Neural progenitor cell (in vitro differentiated cells): Measurements from ENCODE around the gene UBAP2. TPM values are rescaled to one million over a fixed set of nuclear protein-coding genes. Genes with fewer than 3 reads are reported as not detected.

ENCODE experiments used
- DNase-seq: peaks from one replicate; pipeline ENCODE4 v3.0.0-alpha.2; 2016; ENCODE audit warnings: low spot score
- H2AFZ ChIP-seq: fragments of 200-600 bp; sonication (generic); replicated peaks from 2 replicates; pipeline ENCODE4 v1.6.1; 2016; ENCODE audit warnings: antibody characterized with exemption
- H3F3A ChIP-seq: fragments of 200-600 bp; sonication (generic); 2 replicates; pipeline ENCODE4 v1.6.1; 2016; ENCODE audit warnings: antibody characterized with exemption, low read depth
- H3K27ac ChIP-seq: fragments of 200-600 bp; sonication (generic); 2 replicates; pipeline ENCODE4 v1.5.1; 2016; ENCODE audit warnings: mild to moderate bottlenecking
- H3K27me3 ChIP-seq: fragments of 200-600 bp; sonication (generic); 2 replicates; pipeline ENCODE4 v1.6.1; 2016; ENCODE audit warnings: mild to moderate bottlenecking, moderate library complexity
- H3K36me3 ChIP-seq: fragments of 200-600 bp; sonication (generic); 2 replicates; pipeline ENCODE4 v1.5.1; 2016
- H3K4me1 ChIP-seq: fragments of 200-600 bp; sonication (generic); 2 replicates; pipeline ENCODE4 v1.6.1; 2016; ENCODE audit warnings: mixed run types
- H3K4me2 ChIP-seq: fragments of 200-600 bp; sonication (generic); 2 replicates; pipeline ENCODE4 v1.6.1; 2016
- H3K4me3 ChIP-seq: fragments of 200-600 bp; sonication (generic); 2 replicates; pipeline ENCODE4 v1.5.1; 2016
- H3K79me2 ChIP-seq: fragments of 200-600 bp; sonication (generic); 2 replicates; pipeline ENCODE4 v1.6.1; 2016; ENCODE audit warnings: low read depth
- H3K9ac ChIP-seq: fragments of 200-600 bp; sonication (generic); 2 replicates; pipeline ENCODE4 v1.6.1; 2016
- H3K9me3 ChIP-seq: fragments of 200-600 bp; sonication (generic); 2 replicates; pipeline ENCODE4 v1.5.1; 2016; ENCODE audit warnings: low read depth
- H4K20me1 ChIP-seq: fragments of 200-600 bp; sonication (generic); 2 replicates; pipeline ENCODE4 v1.6.1; 2016; ENCODE audit warnings: low read depth
- H3K27ac Mint-ChIP-seq: 3 replicates; pipeline ENCODE4 v1.8.0; 2021; ENCODE audit warnings: mixed read lengths
- H3K27me3 Mint-ChIP-seq: 2 replicates; pipeline ENCODE4 v1.8.0; 2022; ENCODE audit warnings: low read depth, mild to moderate bottlenecking, inconsistent platforms, moderate library complexity, mixed read lengths; ENCODE audit not compliant: insufficient read depth
- H3K36me3 Mint-ChIP-seq: 3 replicates; pipeline ENCODE4 v1.8.0; 2021; ENCODE audit warnings: mixed read lengths
- H3K4me1 Mint-ChIP-seq: 3 replicates; pipeline ENCODE4 v1.8.0; 2021; ENCODE audit warnings: mixed read lengths
- H3K4me3 Mint-ChIP-seq: 3 replicates; pipeline ENCODE4 v1.8.0; 2021; ENCODE audit warnings: mild to moderate bottlenecking, moderate library complexity, mixed read lengths
- H3K9me3 Mint-ChIP-seq: 3 replicates; pipeline ENCODE4 v1.8.0; 2020; ENCODE audit warnings: mixed read lengths
- CTCF ChIP-seq: fragments of 200-600 bp; sonication (generic); IDR thresholded peaks from 2 replicates; pipeline ENCODE4 v1.5.1; 2017; ENCODE audit warnings: antibody characterized with exemption, mild to moderate bottlenecking
- EZH2 ChIP-seq: fragments of 200-600 bp; sonication (generic); IDR thresholded peaks from 2 replicates; pipeline ENCODE4 v1.6.1; 2017; ENCODE audit warnings: antibody characterized with exemption, mild to moderate bottlenecking, moderate library complexity
- EZH2phosphoT487 ChIP-seq: fragments of 200-600 bp; sonication (generic); IDR thresholded peaks from 2 replicates; pipeline ENCODE4 v1.6.1; 2017; ENCODE audit warnings: antibody characterized with exemption
- total RNA-seq: library from RNA; depleted of rRNA; stranded (reverse); fragments of >200 nt; gene quantifications from 2 replicates; pipeline ENCODE4 v1.2.3, GENCODE V29; 2015; ENCODE audit warnings: low replicate concordance

UBAP2 gene
- total RNA-seq, 1 donor from 2014 or later: 24.3 TPM

- H3K36me3 Mint-ChIP-seq: no peaks in the 10 kb centered on the region
- H3K27ac Mint-ChIP-seq: no peak overlapping the region
- no peak overlapping the region for H3K4me3 Mint-ChIP-seq
- no peak for TF ChIP-seq CTCF
- TF ChIP-seq EZH2: no peak
- no peak for TF ChIP-seq EZH2phosphoT487
- Histone ChIP-seq H3K4me3 (no peak overlapping the region), H3K9me3 (no peaks in the 10 kb centered on the region), H3K79me2 (no peaks in the 10 kb centered on the region), H3K4me2 (no peak overlapping the region), H2AFZ (no peak overlapping the region), H4K20me1 (no peaks in the 10 kb centered on the region), H3K27me3 (no peaks in the 10 kb centered on the region), H3F3A (no peaks in the 10 kb centered on the region), H3K4me1 (no peaks in the 10 kb centered on the region), H3K27ac (no peak overlapping the region), H3K9ac (no peak overlapping the region), H3K36me3 (no peaks in the 10 kb centered on the region)
- no peaks in the 10 kb centered on the region for H3K9me3 Mint-ChIP-seq
- no peaks in the 10 kb centered on the region for H3K4me1 Mint-ChIP-seq
- no peak for DNase-seq
- H3K27me3 Mint-ChIP-seq: peaks cover 2% of the 10 kb centered on the region
These were observed 16.9 kb upstream of the UBAP2 start for GRCh38 chr9:34065541-34065940.

DNA sequence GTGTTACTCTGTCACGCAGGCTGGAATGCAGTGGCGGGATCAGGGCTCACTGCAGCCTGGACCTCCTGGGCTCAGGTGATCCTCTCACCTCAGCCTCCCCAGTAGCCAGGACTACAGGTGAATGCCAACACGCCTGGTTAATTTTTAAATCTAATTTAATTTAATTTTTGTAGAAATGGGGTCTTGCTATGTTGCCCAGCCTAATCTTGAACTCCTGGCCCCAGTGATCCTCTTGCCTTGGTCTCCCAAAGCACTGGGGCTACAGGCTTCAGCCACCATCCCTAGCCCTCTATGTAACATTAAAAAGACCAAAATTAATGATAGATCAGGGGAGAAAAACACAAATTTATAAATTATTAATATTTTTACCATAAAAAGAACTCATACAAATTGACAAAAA, 11.3 kb upstream of the UBAP2 start:
- H4K20me1 ChIP-seq: no peaks in the 10 kb centered on the region
- TF ChIP-seq CTCF (no peak), EZH2 (no peak), EZH2phosphoT487 (no peak)
- no peak overlapping the region for H3K4me3 ChIP-seq
- no peak overlapping the region for H2AFZ ChIP-seq
- Mint-ChIP-seq H3K36me3 (no peaks in the 10 kb centered on the region), H3K27me3 (peaks cover 2% of the 10 kb centered on the region), H3K27ac (no peak overlapping the region), H3K4me1 (no peaks in the 10 kb centered on the region), H3K9me3 (no peaks in the 10 kb centered on the region), H3K4me3 (no peak overlapping the region)
- H3K4me1 ChIP-seq: no peaks in the 10 kb centered on the region
- H3K9me3 ChIP-seq: no peaks in the 10 kb centered on the region
- H3K9ac ChIP-seq: no peak overlapping the region
- no peaks in the 10 kb centered on the region for H3K36me3 ChIP-seq
- no peak overlapping the region for H3K4me2 ChIP-seq
- no peak overlapping the region for H3K27ac ChIP-seq
- no peaks in the 10 kb centered on the region for H3K79me2 ChIP-seq
- no peak for DNase-seq
- no peaks in the 10 kb centered on the region for H3K27me3 ChIP-seq
- no peaks in the 10 kb centered on the region for H3F3A ChIP-seq

GRCh38 chr9:34059281-34059680, 10.6 kb upstream of the UBAP2 start:
- no peak overlapping the region for H3K4me3 Mint-ChIP-seq
- no peak overlapping the region for H3K27ac ChIP-seq
- no peaks in the 10 kb centered on the region for H3F3A ChIP-seq
- no peaks in the 10 kb centered on the region for H3K4me1 Mint-ChIP-seq
- H3K27ac Mint-ChIP-seq: no peak overlapping the region
- no peaks in the 10 kb centered on the region for H3K79me2 ChIP-seq
- no peaks in the 10 kb centered on the region for H3K36me3 Mint-ChIP-seq
- peaks cover 2% of the 10 kb centered on the region for H3K27me3 Mint-ChIP-seq
- no peak overlapping the region for H3K9ac ChIP-seq
- H3K4me3 ChIP-seq: no peak overlapping the region
- no peaks in the 10 kb centered on the region for H4K20me1 ChIP-seq
- no peak overlapping the region for H2AFZ ChIP-seq
- no peak overlapping the region for H3K4me2 ChIP-seq
- no peak for TF ChIP-seq EZH2phosphoT487
- TF ChIP-seq CTCF: no peak
- TF ChIP-seq EZH2: no peak
- H3K36me3 ChIP-seq: no peaks in the 10 kb centered on the region
- no peaks in the 10 kb centered on the region for H3K9me3 ChIP-seq
- no peak for DNase-seq
- H3K9me3 Mint-ChIP-seq: no peaks in the 10 kb centered on the region
- H3K27me3 ChIP-seq: no peaks in the 10 kb centered on the region
- no peaks in the 10 kb centered on the region for H3K4me1 ChIP-seq
